ENCODE measurements around the gene IGF2BP2. TPM values are rescaled to one million over a fixed set of nuclear protein-coding genes. Genes with fewer than 3 reads are reported as not detected.

The IGF2BP2 gene
- polyA plus RNA-seq (2013, experiment 1 of 2): 110 TPM
- polyA plus RNA-seq (2013, experiment 2 of 2): 110 TPM

GRCh38 chr3:185825006-185825638, at the start of gene IGF2BP2:
TSS of gene IGF2BP2 (minus strand) at chr3:185825042. CDS start at chr3:185824960, 82 bp downstream.
- H3K56ac ChIP-seq (ENCODE audit: low read length): peak within 1 kb of the TSS; percentile 98
- H3K4me3 ChIP-seq (ENCODE audit: low read length): peak within 1 kb of the TSS; percentile 85
- peak within 1 kb of the TSS; percentile 97 for H2BK120ac ChIP-seq (ENCODE audit: low read depth, low read length)
- WGBS (ENCODE audit: extremely low coverage, insufficient coverage, low lambda C conversion rate): no CpG with 5 or more reads among the region's 96 CpGs
- H3K4me1 ChIP-seq (ENCODE audit: control insufficient read depth, low read depth, low read length): peaks cover 4% of the 10 kb centered on the region
- peaks cover 5% of the 10 kb centered on the region for H3K79me1 ChIP-seq (ENCODE audit: low read length)
- peak within 1 kb of the TSS; percentile 95 for H3K27ac ChIP-seq (ENCODE audit: low read depth, low read length)
- peak within 1 kb of the TSS; percentile 100 for H3K18ac ChIP-seq (ENCODE audit: low read length)
- H2AK5ac ChIP-seq (ENCODE audit: low read length): peak within 1 kb of the TSS; percentile 22
- H3K9ac ChIP-seq (ENCODE audit: low read length): peak within 1 kb of the TSS; percentile 89
- peak within 1 kb of the TSS; percentile 94 for H3K23ac ChIP-seq (ENCODE audit: low read length)
- peak within 1 kb of the TSS; percentile 78 for H2BK5ac ChIP-seq (ENCODE audit: low read length)
- H3K27me3 ChIP-seq (ENCODE audit: insufficient read depth, low read length, poor library complexity): no peaks in the 10 kb centered on the region
- H3K79me2 ChIP-seq (ENCODE audit: control insufficient read depth, insufficient read depth, low read length): peaks cover 42% of the 10 kb centered on the region
- H3K4me2 ChIP-seq (ENCODE audit: low read length): peak within 1 kb of the TSS; percentile 89
- no peak within 1 kb of the TSS for H4K5ac ChIP-seq (ENCODE audit: low read length)
- peak within 1 kb of the TSS; percentile 99 for H3K4ac ChIP-seq (ENCODE audit: low read depth, low read length)
- DNase-seq: peak; percentile 92
- no peak within 1 kb of the TSS for H2BK15ac ChIP-seq (replicated peaks; ENCODE audit: low read depth)
- H3K36me3 ChIP-seq (ENCODE audit: control insufficient read depth, insufficient read depth, low read length): peaks cover 5% of the 10 kb centered on the region
- peak within 1 kb of the TSS; percentile 28 for H4K8ac ChIP-seq (ENCODE audit: low read depth, low read length)

- Histone ChIP-seq H3K23ac (ENCODE audit: low read length) (no peak overlapping the region), H4K8ac (ENCODE audit: low read depth, low read length) (no peak overlapping the region), H3K27ac (ENCODE audit: low read depth, low read length) (no peak overlapping the region), H2BK5ac (ENCODE audit: low read length) (no peak overlapping the region), H3K36me3 (ENCODE audit: control insufficient read depth, insufficient read depth, low read length) (no peaks in the 10 kb centered on the region), H3K27me3 (ENCODE audit: insufficient read depth, low read length, poor library complexity) (no peaks in the 10 kb centered on the region), H3K9ac (ENCODE audit: low read length) (no peak overlapping the region), H3K4ac (ENCODE audit: low read depth, low read length) (no peak overlapping the region), H2BK120ac (ENCODE audit: low read depth, low read length) (no peak overlapping the region), H3K4me1 (ENCODE audit: control insufficient read depth, low read depth, low read length) (no peaks in the 10 kb centered on the region), H3K56ac (ENCODE audit: low read length) (no peak overlapping the region), H3K79me2 (ENCODE audit: control insufficient read depth, insufficient read depth, low read length) (no peaks in the 10 kb centered on the region), H2AK5ac (ENCODE audit: low read length) (no peak overlapping the region), H3K18ac (ENCODE audit: low read length) (no peak overlapping the region), H4K5ac (ENCODE audit: low read length) (no peak overlapping the region), H3K4me2 (ENCODE audit: low read length) (no peak overlapping the region), H3K4me3 (ENCODE audit: low read length) (no peak overlapping the region), H3K79me1 (ENCODE audit: low read length) (no peaks in the 10 kb centered on the region), H2BK15ac (replicated peaks; ENCODE audit: low read depth) (no peak overlapping the region)
- no peak for DNase-seq
- no CpG with 5 or more reads among the region's 9 CpGs for WGBS (ENCODE audit: extremely low coverage, insufficient coverage, low lambda C conversion rate)
Observed at GRCh38 chr3:185874119-185874518, 49.3 kb upstream of the IGF2BP2 start.

GRCh38 chr3:185867650-185868049, 42.8 kb upstream of the IGF2BP2 start:
- Histone ChIP-seq H2BK120ac (ENCODE audit: low read depth, low read length) (no peak overlapping the region), H3K4me2 (ENCODE audit: low read length) (no peak overlapping the region), H3K9ac (ENCODE audit: low read length) (no peak overlapping the region), H3K23ac (ENCODE audit: low read length) (no peak overlapping the region), H3K18ac (ENCODE audit: low read length) (no peak overlapping the region), H3K79me1 (ENCODE audit: low read length) (no peaks in the 10 kb centered on the region), H4K8ac (ENCODE audit: low read depth, low read length) (no peak overlapping the region), H2AK5ac (ENCODE audit: low read length) (no peak overlapping the region), H3K27me3 (ENCODE audit: insufficient read depth, low read length, poor library complexity) (no peaks in the 10 kb centered on the region), H3K27ac (ENCODE audit: low read depth, low read length) (no peak overlapping the region), H3K56ac (ENCODE audit: low read length) (no peak overlapping the region), H3K4ac (ENCODE audit: low read depth, low read length) (no peak overlapping the region), H3K4me1 (ENCODE audit: control insufficient read depth, low read depth, low read length) (no peaks in the 10 kb centered on the region), H3K4me3 (ENCODE audit: low read length) (no peak overlapping the region), H4K5ac (ENCODE audit: low read length) (no peak overlapping the region), H2BK5ac (ENCODE audit: low read length) (no peak overlapping the region), H2BK15ac (replicated peaks; ENCODE audit: low read depth) (no peak overlapping the region), H3K79me2 (ENCODE audit: control insufficient read depth, insufficient read depth, low read length) (no peaks in the 10 kb centered on the region), H3K36me3 (ENCODE audit: control insufficient read depth, insufficient read depth, low read length) (no peaks in the 10 kb centered on the region)
- DNase-seq: no peak
- WGBS (ENCODE audit: extremely low coverage, insufficient coverage, low lambda C conversion rate): no CpG with 5 or more reads among the region's 2 CpGs

- no peak overlapping the region for H2BK5ac ChIP-seq (ENCODE audit: low read length)
- no peak overlapping the region for H4K8ac ChIP-seq (ENCODE audit: low read depth, low read length)
- no peak overlapping the region for H3K56ac ChIP-seq (ENCODE audit: low read length)
- no peak overlapping the region for H3K4me3 ChIP-seq (ENCODE audit: low read length)
- no peak overlapping the region for H2BK120ac ChIP-seq (ENCODE audit: low read depth, low read length)
- no peak overlapping the region for H4K5ac ChIP-seq (ENCODE audit: low read length)
- no peak for DNase-seq
- no peaks in the 10 kb centered on the region for H3K79me1 ChIP-seq (ENCODE audit: low read length)
- no peaks in the 10 kb centered on the region for H3K4me1 ChIP-seq (ENCODE audit: control insufficient read depth, low read depth, low read length)
- no peak overlapping the region for H2AK5ac ChIP-seq (ENCODE audit: low read length)
- no peaks in the 10 kb centered on the region for H3K27me3 ChIP-seq (ENCODE audit: insufficient read depth, low read length, poor library complexity)
- no peak overlapping the region for H3K9ac ChIP-seq (ENCODE audit: low read length)
- H3K4ac ChIP-seq (ENCODE audit: low read depth, low read length): no peak overlapping the region
- H3K23ac ChIP-seq (ENCODE audit: low read length): no peak overlapping the region
- no peak overlapping the region for H3K18ac ChIP-seq (ENCODE audit: low read length)
- H3K4me2 ChIP-seq (ENCODE audit: low read length): no peak overlapping the region
- H3K27ac ChIP-seq (ENCODE audit: low read depth, low read length): no peak overlapping the region
- H3K79me2 ChIP-seq (ENCODE audit: control insufficient read depth, insufficient read depth, low read length): no peaks in the 10 kb centered on the region
- H3K36me3 ChIP-seq (ENCODE audit: control insufficient read depth, insufficient read depth, low read length): no peaks in the 10 kb centered on the region
- no peak overlapping the region for H2BK15ac ChIP-seq (replicated peaks; ENCODE audit: low read depth)
Observed at GRCh38 chr3:185866995-185867394, 42.2 kb upstream of the IGF2BP2 start.

GRCh38 chr3:185866555-185866954, 41.7 kb upstream of the IGF2BP2 start:
- DNase-seq: no peak
- H3K4me1 ChIP-seq (ENCODE audit: control insufficient read depth, low read depth, low read length): no peaks in the 10 kb centered on the region
- no peak overlapping the region for H3K27ac ChIP-seq (ENCODE audit: low read depth, low read length)
- H4K8ac ChIP-seq (ENCODE audit: low read depth, low read length): no peak overlapping the region
- no peaks in the 10 kb centered on the region for H3K27me3 ChIP-seq (ENCODE audit: insufficient read depth, low read length, poor library complexity)
- H3K36me3 ChIP-seq (ENCODE audit: control insufficient read depth, insufficient read depth, low read length): no peaks in the 10 kb centered on the region
- no peak overlapping the region for H3K23ac ChIP-seq (ENCODE audit: low read length)
- no peak overlapping the region for H3K9ac ChIP-seq (ENCODE audit: low read length)
- no peaks in the 10 kb centered on the region for H3K79me1 ChIP-seq (ENCODE audit: low read length)
- H3K4me3 ChIP-seq (ENCODE audit: low read length): no peak overlapping the region
- H2BK15ac ChIP-seq (replicated peaks; ENCODE audit: low read depth): no peak overlapping the region
- H3K4me2 ChIP-seq (ENCODE audit: low read length): no peak overlapping the region
- H2BK5ac ChIP-seq (ENCODE audit: low read length): no peak overlapping the region
- H2BK120ac ChIP-seq (ENCODE audit: low read depth, low read length): no peak overlapping the region
- no peak overlapping the region for H3K56ac ChIP-seq (ENCODE audit: low read length)
- no peak overlapping the region for H3K4ac ChIP-seq (ENCODE audit: low read depth, low read length)
- WGBS (ENCODE audit: extremely low coverage, insufficient coverage, low lambda C conversion rate): no CpG with 5 or more reads among the region's 1 CpG
- H2AK5ac ChIP-seq (ENCODE audit: low read length): no peak overlapping the region
- H4K5ac ChIP-seq (ENCODE audit: low read length): no peak overlapping the region
- no peaks in the 10 kb centered on the region for H3K79me2 ChIP-seq (ENCODE audit: control insufficient read depth, insufficient read depth, low read length)
- H3K18ac ChIP-seq (ENCODE audit: low read length): no peak overlapping the region

- Histone ChIP-seq H2BK5ac (ENCODE audit: low read length) (no peak overlapping the region), H3K79me1 (ENCODE audit: low read length) (no peaks in the 10 kb centered on the region), H3K18ac (ENCODE audit: low read length) (no peak overlapping the region), H3K4me3 (ENCODE audit: low read length) (no peak overlapping the region), H3K4me2 (ENCODE audit: low read length) (no peak overlapping the region), H3K4me1 (ENCODE audit: control insufficient read depth, low read depth, low read length) (no peaks in the 10 kb centered on the region), H3K23ac (ENCODE audit: low read length) (no peak overlapping the region), H4K8ac (ENCODE audit: low read depth, low read length) (no peak overlapping the region), H3K36me3 (ENCODE audit: control insufficient read depth, insufficient read depth, low read length) (no peaks in the 10 kb centered on the region), H2AK5ac (ENCODE audit: low read length) (no peak overlapping the region), H2BK120ac (ENCODE audit: low read depth, low read length) (no peak overlapping the region), H2BK15ac (replicated peaks; ENCODE audit: low read depth) (no peak overlapping the region), H3K27me3 (ENCODE audit: insufficient read depth, low read length, poor library complexity) (no peaks in the 10 kb centered on the region), H3K27ac (ENCODE audit: low read depth, low read length) (no peak overlapping the region), H3K4ac (ENCODE audit: low read depth, low read length) (no peak overlapping the region), H3K9ac (ENCODE audit: low read length) (no peak overlapping the region), H3K56ac (ENCODE audit: low read length) (no peak overlapping the region), H3K79me2 (ENCODE audit: control insufficient read depth, insufficient read depth, low read length) (no peaks in the 10 kb centered on the region), H4K5ac (ENCODE audit: low read length) (no peak overlapping the region)
- WGBS (ENCODE audit: extremely low coverage, insufficient coverage, low lambda C conversion rate): no CpG with 5 or more reads among the region's 1 CpG
- DNase-seq: no peak
Observed at GRCh38 chr3:185865247-185865646, 40.4 kb upstream of the IGF2BP2 start.
